Kasumi-1 (cell line): Measurements from ENCODE around the gene VANGL2.
A peak's percentile ranks its signal among the peaks of the same experiment; 100 is the strongest.

Experiments used
- DNase-seq, 2 experiments: peaks; one replicate each; lab custom pipeline; 2025; lab: John Stamatoyannopoulos, UW

VANGL2 gene

DNA sequence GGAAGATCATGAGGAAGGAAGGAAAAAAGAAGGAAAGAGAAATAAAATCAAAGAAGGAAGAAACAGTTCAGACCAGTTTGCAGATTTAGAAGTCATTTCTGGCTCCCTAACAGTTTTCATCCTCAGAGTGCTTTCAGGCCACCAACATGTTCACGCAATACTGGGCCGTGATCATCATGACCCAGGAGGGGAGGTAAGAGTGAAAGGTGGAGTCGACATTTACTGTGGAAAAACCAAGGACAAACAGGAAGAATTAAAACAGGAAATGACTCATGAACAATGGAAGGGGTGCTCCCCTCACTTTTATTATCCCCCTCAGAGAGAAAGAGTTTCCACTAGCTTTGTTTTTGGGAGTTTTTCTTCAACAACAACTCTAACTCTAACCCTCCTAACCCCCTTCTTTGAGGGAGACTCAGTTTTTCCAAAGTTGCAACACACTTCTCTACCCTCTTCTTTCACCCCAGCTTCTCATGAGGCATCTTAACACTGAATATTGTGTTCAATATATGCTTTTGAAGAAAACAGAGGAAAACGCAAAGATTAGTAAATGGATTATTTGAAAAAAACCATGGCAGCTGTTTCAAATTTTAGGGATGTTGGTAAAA is 60.4 kb downstream of the VANGL2 start:
- DNase-seq, result no peak

DNA sequence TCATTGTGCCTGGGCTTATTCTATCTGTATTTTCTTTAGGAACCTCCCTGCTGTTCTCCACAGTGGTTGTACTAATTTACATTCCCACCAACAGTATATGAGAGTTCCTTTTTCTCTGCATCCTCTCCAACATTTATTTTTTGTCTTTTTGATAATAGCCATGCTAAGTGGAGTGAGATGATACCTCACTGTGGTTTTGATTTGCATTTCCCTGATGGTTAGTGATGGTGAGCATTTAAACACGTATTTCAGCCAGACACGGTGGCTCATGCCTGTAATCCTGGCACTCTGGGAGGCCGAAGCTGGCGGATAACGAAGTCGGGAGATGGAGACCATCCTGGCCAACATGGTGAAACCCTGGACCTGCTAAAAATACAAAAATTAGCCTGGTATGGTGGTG is 64.8 kb downstream of the VANGL2 start:
- DNase-seq, result no peak

DNA sequence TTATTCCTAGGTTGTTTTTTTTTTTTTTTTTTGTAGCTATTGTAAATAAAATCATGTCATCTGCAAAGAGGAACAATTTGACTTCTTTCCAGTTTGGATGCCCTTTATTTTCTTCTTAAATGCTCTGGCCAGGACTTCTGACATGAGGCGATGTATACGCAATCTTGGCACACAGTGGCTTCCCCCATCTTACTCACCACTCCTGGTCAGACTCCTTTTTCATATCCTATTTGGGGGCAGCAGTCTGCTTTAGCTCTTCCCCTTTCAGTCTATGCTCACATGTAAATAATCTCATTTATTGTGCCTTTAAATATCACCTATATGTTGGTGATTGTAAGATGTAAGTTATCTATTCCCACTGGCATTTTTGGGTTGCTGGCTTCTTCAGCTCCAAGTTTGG is 66.6 kb downstream of the VANGL2 start:
- no peak for DNase-seq

DNA sequence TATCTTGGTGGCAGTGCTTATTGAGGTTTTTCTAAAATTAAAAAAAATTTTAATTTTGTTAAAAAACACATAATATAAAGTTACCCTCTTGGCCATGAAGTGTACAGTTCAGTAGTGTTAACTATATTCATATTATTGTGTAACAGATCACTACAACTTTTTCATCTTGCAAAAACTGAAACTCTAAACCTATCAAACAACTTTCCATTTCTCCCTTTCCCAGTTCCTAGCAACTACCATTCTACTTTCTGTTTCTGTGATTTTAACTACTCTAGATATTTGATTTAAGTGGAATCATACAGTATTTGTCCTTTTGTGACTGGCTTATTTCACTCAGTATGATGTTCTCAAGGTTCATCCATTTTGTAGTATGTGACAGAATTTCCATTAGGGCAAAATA is 67.2 kb downstream of the VANGL2 start:
- no peak for DNase-seq

DNA sequence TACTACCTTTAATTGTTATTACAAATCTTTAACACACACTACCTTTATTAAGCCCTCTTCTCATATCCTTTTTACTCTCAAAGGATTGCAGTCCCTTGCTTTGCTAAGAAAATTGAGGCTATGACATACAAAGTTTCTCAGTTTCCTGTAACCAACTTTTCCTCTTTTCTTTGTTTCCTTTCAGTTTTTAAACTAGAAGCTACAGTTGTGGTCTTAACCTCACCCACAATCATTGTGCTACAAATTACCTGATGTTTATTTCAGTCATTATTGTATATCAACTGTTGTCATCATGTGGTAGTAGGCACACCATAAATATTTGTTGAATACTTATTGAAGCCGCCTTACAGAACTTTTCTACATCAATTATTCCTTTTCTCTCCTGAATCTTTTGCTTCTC is 70.9 kb downstream of the VANGL2 start:
- DNase-seq, result no peak

DNA sequence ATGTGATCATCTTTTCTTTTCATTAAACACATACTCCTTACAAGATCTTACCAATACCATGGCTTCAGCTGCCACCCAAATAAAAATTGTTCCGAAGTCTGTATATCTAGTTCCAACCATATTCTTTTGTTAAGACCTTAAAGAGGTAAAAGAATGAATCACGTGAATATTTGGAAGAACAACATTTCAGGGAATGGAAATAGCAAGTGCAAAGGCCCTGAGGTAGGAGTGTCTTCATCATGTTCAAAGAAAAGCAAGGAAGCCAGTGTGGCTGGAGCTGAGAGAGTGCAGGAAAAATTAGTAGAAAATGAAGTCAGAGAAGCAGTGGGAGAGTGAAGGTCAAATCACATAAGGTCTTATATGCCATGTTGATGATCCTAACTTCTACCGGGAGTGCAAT is 71.7 kb downstream of the VANGL2 start:
- no peak for DNase-seq

DNA sequence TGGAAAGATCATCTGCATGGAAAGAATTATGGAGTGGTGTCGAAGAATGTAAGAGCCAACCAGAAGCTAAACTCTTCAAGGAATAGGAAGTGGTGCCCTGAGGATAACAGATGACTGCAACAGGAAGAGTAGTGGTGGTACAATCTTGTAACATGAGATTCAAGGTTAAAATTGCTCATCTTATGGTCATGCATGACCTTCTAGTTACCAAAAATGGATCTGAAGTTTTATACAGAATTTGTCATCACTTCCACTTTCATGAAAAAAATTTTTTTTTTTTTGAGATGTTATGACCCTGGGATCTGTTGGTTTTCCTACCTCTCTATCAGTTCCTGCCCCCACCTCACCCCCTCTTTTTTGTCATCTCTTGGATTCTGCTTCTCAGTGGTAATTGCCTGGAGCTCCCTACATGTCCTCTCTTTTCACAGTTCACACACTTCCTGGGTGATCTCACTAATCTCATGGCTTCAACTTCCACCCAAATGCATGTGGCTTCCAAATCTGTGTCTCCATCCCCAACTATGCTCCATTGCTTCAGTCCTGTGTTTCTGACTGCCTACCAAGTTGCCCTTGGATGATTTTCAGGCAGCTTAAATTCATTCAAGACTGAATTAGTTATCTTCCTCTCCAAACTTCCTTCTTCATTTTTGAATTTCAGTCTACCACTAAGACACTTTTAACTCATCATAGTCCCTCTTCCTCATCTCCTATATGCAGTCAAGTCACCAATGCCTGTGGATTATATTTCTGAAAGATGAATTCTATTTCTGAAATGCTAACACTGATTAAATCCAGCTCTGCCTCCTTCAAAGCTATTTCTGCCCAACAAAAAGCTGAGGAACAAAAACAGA is 74.3 kb downstream of the VANGL2 start:
- peak; percentile 23 to 29 for DNase-seq
